Muscle of arm (tissue), 14 donors: ENCODE measurements around the gene PIGS. TPM values are rescaled to one million over a fixed set of nuclear protein-coding genes. Genes with fewer than 3 reads are reported as not detected.
"Not testable (repeated sequence)": the region's sequence is repeated elsewhere in the genome, so short reads cannot be mapped to it uniquely, and the experiment has no call there.

Experiments
- DNase-seq: peaks from one replicate; pipeline ENCODE4 v3.0.0-alpha.2; 2013
- long read RNA-seq, 11 donors: transcript quantifications; one replicate each; lab custom pipeline, GENCODE V29; 2026
- polyA plus RNA-seq, 12 donors: library from polyadenylated mRNA; unstranded; fragments of 120-200 nt; gene quantifications; one replicate each; pipeline ENCODE4 v1.2.1, GENCODE V29; 2013; ENCODE audit not compliant: insufficient read length in 12 of 12

PIGS gene
- 10 to 100 TPM in 11 of 12 donors, not detected in 1; 35.5 to 66.0 (median 45.0) TPM for polyA plus RNA-seq
- long read RNA-seq, donor 1, transcript PIGS-202 (12 exons, 2,877 nt): major isoform, 8 of 13 reads
- long read RNA-seq, donor 1, partial matches to known transcripts: 0 of 13 reads
- long read RNA-seq, donor 1, other reads (novel, unspliced or antisense): 0 of 13 reads
- long read RNA-seq, donor 2, transcript PIGS-203 (11 exons, 2,815 nt): minor isoform, 7 of 20 reads
- long read RNA-seq, donor 2, transcript PIGS-202 (12 exons, 2,877 nt): major isoform, 10 of 20 reads
- long read RNA-seq, donor 2, partial matches to known transcripts: 0 of 20 reads
- long read RNA-seq, donor 2, other reads (novel, unspliced or antisense): 0 of 20 reads
- long read RNA-seq, donor 3, partial matches to known transcripts: 0 of 4 reads
- long read RNA-seq, donor 3, other reads (novel, unspliced or antisense): 0 of 4 reads
- long read RNA-seq, donor 4, partial matches to known transcripts: 0 of 5 reads
- long read RNA-seq, donor 4, other reads (novel, unspliced or antisense): 0 of 5 reads
- long read RNA-seq, donor 5, transcript PIGS-203 (11 exons, 2,815 nt): major isoform, 11 of 22 reads
- long read RNA-seq, donor 5, transcript PIGS-202 (12 exons, 2,877 nt): minor isoform, 10 of 22 reads
- long read RNA-seq, donor 5, partial matches to known transcripts: 0 of 22 reads
- long read RNA-seq, donor 5, other reads (novel, unspliced or antisense): 0 of 22 reads
- long read RNA-seq, donor 6, partial matches to known transcripts: 0 of 7 reads
- long read RNA-seq, donor 6, other reads (novel, unspliced or antisense): 0 of 7 reads
- long read RNA-seq, donor 7, partial matches to known transcripts: 0 of 4 reads
- long read RNA-seq, donor 7, other reads (novel, unspliced or antisense): 0 of 4 reads
- long read RNA-seq, donor 8, transcript PIGS-202 (12 exons, 2,877 nt): major isoform, 6 of 12 reads
- long read RNA-seq, donor 8, partial matches to known transcripts: 0 of 12 reads
- long read RNA-seq, donor 8, other reads (novel, unspliced or antisense): 0 of 12 reads
- long read RNA-seq, donor 9, partial matches to known transcripts: 0 of 4 reads
- long read RNA-seq, donor 9, other reads (novel, unspliced or antisense): 0 of 4 reads
- long read RNA-seq, donor 10, transcript PIGS-202 (12 exons, 2,877 nt): major isoform, 15 of 19 reads
- long read RNA-seq, donor 10, partial matches to known transcripts: 0 of 19 reads
- long read RNA-seq, donor 10, other reads (novel, unspliced or antisense): 0 of 19 reads
- long read RNA-seq, donor 11, transcript PIGS-202 (12 exons, 2,877 nt): major isoform, 5 of 9 reads
- long read RNA-seq, donor 11, partial matches to known transcripts: 0 of 9 reads
- long read RNA-seq, donor 11, other reads (novel, unspliced or antisense): 0 of 9 reads

- peak; percentile 90 for DNase-seq
These were observed at the start of gene PIGS for GRCh38 chr17:28571361-28572122. Gene PIGS, minus strand, starts transcription at chr17:28571524. Its CDS starts 28 bp downstream, at chr17:28571496.

- DNase-seq: no peak
These were observed 48.7 kb upstream of the PIGS start for GRCh38 chr17:28620010-28620409.

- no peak for DNase-seq
These were observed 47.1 kb upstream of the PIGS start for GRCh38 chr17:28618464-28618863.

GRCh38 chr17:28616281-28616680, 45.0 kb upstream of the PIGS start:
- no peak for DNase-seq

GRCh38 chr17:28615260-28615940, 44.1 kb upstream of the PIGS start:
- DNase-seq: no peak

GRCh38 chr17:28613931-28614381, 42.6 kb upstream of the PIGS start, which contains the start of gene RSKR:
Gene RSKR, minus strand, starts transcription at chr17:28614185. Its CDS starts 24 bp downstream, at chr17:28614161.
- no peak for DNase-seq

GRCh38 chr17:28612936-28613872, 41.9 kb upstream of the PIGS start:
- DNase-seq: peak; percentile 20

GRCh38 chr17:28612531-28612930, 41.2 kb upstream of the PIGS start:
- no peak for DNase-seq

- DNase-seq: no peak
These were observed 39.1 kb upstream of the PIGS start for GRCh38 chr17:28610376-28610775.

- not testable (repeated sequence) for DNase-seq
These were observed 32.7 kb upstream of the PIGS start for GRCh38 chr17:28604031-28604430.

- peak; percentile 76 for DNase-seq
These were observed 28.2 kb upstream of the PIGS start for GRCh38 chr17:28599311-28600184.

- DNase-seq: peak; percentile 93
These were observed 27.5 kb upstream of the PIGS start, which contains the start of gene SPAG5 for GRCh38 chr17:28598799-28599310. Gene SPAG5, minus strand, starts transcription at chr17:28599025. Its CDS starts 79 bp downstream, at chr17:28598946.

- DNase-seq: no peak
These were observed 27.1 kb upstream of the PIGS start for GRCh38 chr17:28598389-28598788.

GRCh38 chr17:28597606-28598383, 26.5 kb upstream of the PIGS start:
- DNase-seq: no peak

GRCh38 chr17:28592260-28592659, 20.9 kb upstream of the PIGS start:
- no peak for DNase-seq

- DNase-seq: no peak
These were observed 14.5 kb upstream of the PIGS start for GRCh38 chr17:28585851-28586250.
